Measurements from ENCODE around the gene SMAD2.

SMAD2 gene

DNA sequence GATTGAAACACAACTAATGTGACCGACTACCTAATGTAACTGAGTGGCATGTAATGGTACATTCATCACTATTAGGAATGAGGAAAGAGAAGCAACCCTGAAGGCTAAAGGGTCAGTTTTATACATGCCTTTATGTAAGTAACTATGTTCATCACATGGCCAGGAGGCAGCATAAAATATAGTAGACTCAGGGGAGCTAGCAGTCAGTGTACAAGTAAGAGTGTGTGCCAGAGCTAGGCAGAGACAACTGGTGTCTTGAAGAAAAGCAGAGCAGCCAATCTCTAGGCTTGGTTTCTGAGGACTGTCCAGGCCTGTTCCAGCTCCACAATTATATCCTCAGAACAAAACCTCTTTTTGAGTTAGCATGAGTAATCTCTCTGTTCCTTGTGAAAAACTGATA, 18.1 kb downstream of the SMAD2 start:
- no peak overlapping the region for H3K27ac ChIP-seq (ENCODE audit: low read length)
- no peaks in the 10 kb centered on the region for H3K27me3 ChIP-seq (ENCODE audit: insufficient read depth, low read length, poor library complexity)
- TF ChIP-seq EZH2 (IDR thresholded peaks at IDR 0.05; ENCODE audit: borderline replicate concordance, low read depth, low read length, severe bottlenecking) = no peak
- TF ChIP-seq, protein P1, sequence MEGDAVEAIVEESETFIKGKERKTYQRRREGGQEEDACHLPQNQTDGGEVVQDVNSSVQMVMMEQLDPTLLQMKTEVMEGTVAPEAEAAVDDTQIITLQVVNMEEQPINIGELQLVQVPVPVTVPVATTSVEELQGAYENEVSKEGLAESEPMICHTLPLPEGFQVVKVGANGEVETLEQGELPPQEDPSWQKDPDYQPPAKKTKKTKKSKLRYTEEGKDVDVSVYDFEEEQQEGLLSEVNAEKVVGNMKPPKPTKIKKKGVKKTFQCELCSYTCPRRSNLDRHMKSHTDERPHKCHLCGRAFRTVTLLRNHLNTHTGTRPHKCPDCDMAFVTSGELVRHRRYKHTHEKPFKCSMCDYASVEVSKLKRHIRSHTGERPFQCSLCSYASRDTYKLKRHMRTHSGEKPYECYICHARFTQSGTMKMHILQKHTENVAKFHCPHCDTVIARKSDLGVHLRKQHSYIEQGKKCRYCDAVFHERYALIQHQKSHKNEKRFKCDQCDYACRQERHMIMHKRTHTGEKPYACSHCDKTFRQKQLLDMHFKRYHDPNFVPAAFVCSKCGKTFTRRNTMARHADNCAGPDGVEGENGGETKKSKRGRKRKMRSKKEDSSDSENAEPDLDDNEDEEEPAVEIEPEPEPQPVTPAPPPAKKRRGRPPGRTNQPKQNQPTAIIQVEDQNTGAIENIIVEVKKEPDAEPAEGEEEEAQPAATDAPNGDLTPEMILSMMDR (IDR thresholded peaks at IDR 0.05; ENCODE audit: borderline replicate concordance, extremely low read depth, low read length, poor library complexity, severe bottlenecking) = no peak
- no peak overlapping the region for H3K4me2 ChIP-seq (ENCODE audit: insufficient read depth, low read length)
- no peak; the same call in 2 of the 3 replicates for ATAC-seq (ENCODE audit: insufficient read depth, low read depth)
- H3K4me3 ChIP-seq (ENCODE audit: low read depth in 1 of 2, low read length in 2 of 2) = no peak overlapping the region
- no peak overlapping the region for H3K9ac ChIP-seq (ENCODE audit: low read depth, low read length)
- H3K4me1 ChIP-seq (ENCODE audit: insufficient read depth, low read length) = no peaks in the 10 kb centered on the region
- DNase-seq = no peak
- H2AFZ ChIP-seq (ENCODE audit: low read depth, low read length) = no peak overlapping the region
- H3K9me3 ChIP-seq (ENCODE audit: insufficient read depth, low read length, severe bottlenecking) = peaks cover 5% of the 10 kb centered on the region
- peaks cover 100% of the 10 kb centered on the region for H3K79me2 ChIP-seq (ENCODE audit: insufficient read depth, low read length)
- H4K20me1 ChIP-seq (ENCODE audit: insufficient read depth, low read length) = peaks cover 55% of the 10 kb centered on the region
- peaks cover 52% of the 10 kb centered on the region for H3K36me3 ChIP-seq (ENCODE audit: insufficient read depth, low read length)

DNA sequence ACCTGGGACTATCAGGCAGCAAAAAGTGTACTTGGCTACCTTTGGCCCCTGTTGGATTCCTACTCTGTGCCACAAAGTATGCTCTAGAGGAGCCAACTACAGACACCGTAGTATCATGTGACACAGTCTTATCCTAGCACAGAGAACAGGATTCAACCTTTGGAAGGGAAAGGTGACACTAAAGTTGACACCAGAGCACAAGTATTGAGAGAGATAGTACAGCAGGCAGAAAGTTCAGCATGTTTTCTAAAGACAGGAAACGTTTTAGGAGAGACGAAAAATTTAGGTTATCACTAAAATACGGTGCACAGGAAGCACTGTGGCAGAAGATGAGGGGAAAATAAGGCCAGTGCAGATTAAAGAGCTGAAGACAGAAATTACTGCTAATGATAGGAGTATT, 18.6 kb downstream of the SMAD2 start:
- peaks cover 54% of the 10 kb centered on the region for H4K20me1 ChIP-seq (ENCODE audit: insufficient read depth, low read length)

DNA sequence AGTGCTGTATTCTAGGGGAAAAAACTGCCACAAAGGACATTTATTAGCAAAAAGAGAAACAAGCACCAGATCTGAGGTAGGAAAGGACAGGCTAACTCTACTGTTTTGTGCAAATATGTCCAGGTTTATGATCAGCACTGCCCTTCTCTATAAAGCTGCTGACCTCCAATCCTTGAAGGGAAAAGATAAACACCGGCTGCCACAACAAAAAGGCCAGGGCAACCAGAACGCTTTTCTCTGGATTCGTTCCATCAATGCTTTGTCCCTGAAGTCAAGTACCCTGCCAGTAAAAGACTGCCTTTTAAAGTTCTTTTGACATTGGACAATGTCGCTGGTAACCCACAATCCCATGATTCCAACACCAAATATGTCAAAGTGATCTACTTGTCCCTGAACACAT, 21.0 kb downstream of the SMAD2 start:
- Histone ChIP-seq H3K27ac (ENCODE audit: low read length) (no peak overlapping the region), H2AFZ (ENCODE audit: low read depth, low read length) (no peak overlapping the region), H3K79me2 (ENCODE audit: insufficient read depth, low read length) (peaks cover 100% of the 10 kb centered on the region), H3K9ac (ENCODE audit: low read depth, low read length) (no peak overlapping the region), H3K36me3 (ENCODE audit: insufficient read depth, low read length) (peaks cover 61% of the 10 kb centered on the region), H3K4me1 (ENCODE audit: insufficient read depth, low read length) (peaks cover 7% of the 10 kb centered on the region), H3K9me3 (ENCODE audit: insufficient read depth, low read length, severe bottlenecking) (peaks cover 17% of the 10 kb centered on the region), H3K4me2 (ENCODE audit: insufficient read depth, low read length) (no peak overlapping the region), H4K20me1 (ENCODE audit: insufficient read depth, low read length) (peaks cover 45% of the 10 kb centered on the region), H3K4me3 (ENCODE audit: low read depth in 1 of 2, low read length in 2 of 2) (no peak overlapping the region), H3K27me3 (ENCODE audit: insufficient read depth, low read length, poor library complexity) (no peaks in the 10 kb centered on the region)
- TF ChIP-seq, protein P1 (IDR thresholded peaks at IDR 0.05; ENCODE audit: borderline replicate concordance, extremely low read depth, low read length, poor library complexity, severe bottlenecking) = no peak
- no peak for TF ChIP-seq EZH2 (IDR thresholded peaks at IDR 0.05; ENCODE audit: borderline replicate concordance, low read depth, low read length, severe bottlenecking)
- no peak for ATAC-seq (ENCODE audit: insufficient read depth, low read depth)
- DNase-seq = no peak

More for the DNA sequence above, 18.6 kb downstream of the SMAD2 start:
- Histone ChIP-seq H3K4me2 (ENCODE audit: insufficient read depth, low read length) (no peak overlapping the region), H3K27me3 (ENCODE audit: insufficient read depth, low read length, poor library complexity) (no peaks in the 10 kb centered on the region), H3K27ac (ENCODE audit: low read length) (no peak overlapping the region), H3K79me2 (ENCODE audit: insufficient read depth, low read length) (peaks cover 100% of the 10 kb centered on the region), H3K9ac (ENCODE audit: low read depth, low read length) (no peak overlapping the region), H2AFZ (ENCODE audit: low read depth, low read length) (no peak overlapping the region), H3K36me3 (ENCODE audit: insufficient read depth, low read length) (peaks cover 56% of the 10 kb centered on the region), H3K4me1 (ENCODE audit: insufficient read depth, low read length) (no peaks in the 10 kb centered on the region), H3K4me3 (ENCODE audit: low read depth in 1 of 2, low read length in 2 of 2) (no peak overlapping the region), H3K9me3 (ENCODE audit: insufficient read depth, low read length, severe bottlenecking) (peaks cover 6% of the 10 kb centered on the region)
- ATAC-seq (ENCODE audit: insufficient read depth, low read depth) (peak; percentile 66), DNase-seq (no peak)
- TF ChIP-seq, protein P1 (IDR thresholded peaks at IDR 0.05; ENCODE audit: borderline replicate concordance, extremely low read depth, low read length, poor library complexity, severe bottlenecking) = no peak
- no peak for TF ChIP-seq EZH2 (IDR thresholded peaks at IDR 0.05; ENCODE audit: borderline replicate concordance, low read depth, low read length, severe bottlenecking)

DNA sequence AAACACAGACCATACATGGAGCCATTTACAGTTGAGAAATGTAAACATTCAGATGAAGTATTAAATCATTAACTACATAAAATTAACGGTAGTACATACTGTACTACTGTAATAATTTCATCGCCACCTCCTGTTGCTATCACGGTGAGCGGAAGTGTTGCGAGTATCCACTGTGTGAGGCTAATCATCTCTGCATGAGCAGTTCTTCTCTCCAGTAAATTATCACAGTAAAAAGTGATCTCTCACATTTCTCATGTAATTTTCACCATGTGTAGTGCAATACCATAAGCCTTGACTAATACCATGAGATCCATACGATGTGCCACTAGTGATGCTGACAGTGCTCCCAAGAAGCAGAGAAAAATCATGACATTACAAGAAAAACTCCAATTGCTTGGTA, 21.9 kb downstream of the SMAD2 start:
- no peaks in the 10 kb centered on the region for H3K27me3 ChIP-seq (ENCODE audit: insufficient read depth, low read length, poor library complexity)
- no peak overlapping the region for H3K9ac ChIP-seq (ENCODE audit: low read depth, low read length)
- peaks cover 43% of the 10 kb centered on the region for H4K20me1 ChIP-seq (ENCODE audit: insufficient read depth, low read length)
- no peak overlapping the region for H2AFZ ChIP-seq (ENCODE audit: low read depth, low read length)
- no peak overlapping the region for H3K4me2 ChIP-seq (ENCODE audit: insufficient read depth, low read length)
- H3K36me3 ChIP-seq (ENCODE audit: insufficient read depth, low read length) = peaks cover 66% of the 10 kb centered on the region
- no peak overlapping the region for H3K27ac ChIP-seq (ENCODE audit: low read length)
- H3K4me3 ChIP-seq (ENCODE audit: low read depth in 1 of 2, low read length in 2 of 2) = no peak overlapping the region
- TF ChIP-seq EZH2 (IDR thresholded peaks at IDR 0.05; ENCODE audit: borderline replicate concordance, low read depth, low read length, severe bottlenecking) = no peak
- TF ChIP-seq, protein P1 (IDR thresholded peaks at IDR 0.05; ENCODE audit: borderline replicate concordance, extremely low read depth, low read length, poor library complexity, severe bottlenecking) = no peak
- H3K9me3 ChIP-seq (ENCODE audit: insufficient read depth, low read length, severe bottlenecking) = peaks cover 19% of the 10 kb centered on the region
- DNase-seq = no peak
- peaks cover 100% of the 10 kb centered on the region for H3K79me2 ChIP-seq (ENCODE audit: insufficient read depth, low read length)
- H3K4me1 ChIP-seq (ENCODE audit: insufficient read depth, low read length) = peaks cover 7% of the 10 kb centered on the region
- no peak for ATAC-seq (ENCODE audit: insufficient read depth, low read depth)
